Astrocyte (in vitro differentiated cells and primary cell): Measurements from ENCODE around the gene PADI6. TPM values are rescaled to one million over a fixed set of nuclear protein-coding genes. Genes with fewer than 3 reads are reported as not detected.

Experiments used
- DNase-seq: peaks from one replicate; pipeline ENCODE4 v3.0.0-alpha.2; 2010; ENCODE audit warnings: low read depth
- FAIRE-seq: peaks from 2 replicates; lab custom pipeline; 2011; peaks lifted over from hg19 to GRCh38; lab: Jason Lieb, UNC
- H2AFZ ChIP-seq: 2 replicates; pipeline ENCODE4 v1.6.0; 2012; ENCODE audit warnings: low read depth, low read length, inconsistent platforms
- H3K27ac ChIP-seq: 2 replicates; pipeline ENCODE4 v1.5.1; 2011; ENCODE audit warnings: low read depth, low read length, inconsistent platforms
- H3K27me3 ChIP-seq: 2 replicates; pipeline ENCODE4 v1.6.0; 2011; ENCODE audit warnings: low read length, inconsistent platforms; ENCODE audit not compliant: insufficient read depth
- H3K36me3 ChIP-seq: 2 replicates; pipeline ENCODE4 v1.5.1; 2011; ENCODE audit warnings: low read length, inconsistent platforms; ENCODE audit not compliant: insufficient read depth
- H3K4me1 ChIP-seq: 2 replicates; pipeline ENCODE4 v1.5.1; 2011; ENCODE audit warnings: low read length, inconsistent platforms; ENCODE audit not compliant: insufficient read depth
- H3K4me2 ChIP-seq: 2 replicates; pipeline ENCODE4 v1.6.0; 2012; ENCODE audit warnings: low read length, inconsistent platforms
- H3K4me3 ChIP-seq: 2 replicates; pipeline ENCODE4 v1.5.1; 2011; ENCODE audit warnings: low read depth, mild to moderate bottlenecking, low read length, inconsistent platforms; ENCODE audit not compliant: insufficient read depth
- H3K79me2 ChIP-seq: 2 replicates; pipeline ENCODE4 v1.6.0; 2012; ENCODE audit warnings: mild to moderate bottlenecking, low read length, inconsistent platforms; ENCODE audit not compliant: insufficient read depth
- H3K9ac ChIP-seq: 2 replicates; pipeline ENCODE4 v1.6.0; 2012; ENCODE audit warnings: mild to moderate bottlenecking, low read length, inconsistent platforms
- H3K9me3 ChIP-seq: 2 replicates; pipeline ENCODE4 v1.5.1; 2012; ENCODE audit warnings: low read depth, mild to moderate bottlenecking, low read length, inconsistent platforms; ENCODE audit not compliant: insufficient read depth
- H4K20me1 ChIP-seq: 2 replicates; pipeline ENCODE4 v1.6.0; 2012; ENCODE audit warnings: low read length, inconsistent platforms; ENCODE audit not compliant: insufficient read depth
- H3K27ac Mint-ChIP-seq: one replicate; pipeline ENCODE4 v1.8.0; 2021; ENCODE audit warnings: mild to moderate bottlenecking, mixed read lengths; ENCODE audit not compliant: unreplicated experiment
- H3K27me3 Mint-ChIP-seq: one replicate; pipeline ENCODE4 v1.8.0; 2021; ENCODE audit warnings: low read depth, mixed read lengths; ENCODE audit not compliant: unreplicated experiment
- H3K36me3 Mint-ChIP-seq: one replicate; pipeline ENCODE4 v1.8.0; 2021; ENCODE audit warnings: low read depth, mixed read lengths; ENCODE audit not compliant: unreplicated experiment
- H3K4me1 Mint-ChIP-seq: one replicate; pipeline ENCODE4 v1.8.0; 2021; ENCODE audit warnings: low read depth, mixed read lengths; ENCODE audit not compliant: unreplicated experiment
- H3K4me3 Mint-ChIP-seq: one replicate; pipeline ENCODE4 v1.8.0; 2021; ENCODE audit warnings: mild to moderate bottlenecking, moderate library complexity, mixed read lengths; ENCODE audit not compliant: unreplicated experiment
- H3K9me3 Mint-ChIP-seq: one replicate; pipeline ENCODE4 v1.8.0; 2021; ENCODE audit warnings: mild to moderate bottlenecking, mixed read lengths; ENCODE audit not compliant: unreplicated experiment
- CTCF ChIP-seq: IDR thresholded peaks from 2 replicates; pipeline ENCODE4 v1.5.1; 2011; ENCODE audit warnings: low read depth, mild to moderate bottlenecking, inconsistent platforms, low read length, moderate library complexity; ENCODE audit not compliant: insufficient read depth
- EZH2 ChIP-seq: IDR thresholded peaks from 2 replicates; pipeline ENCODE4 v1.6.1; 2012; ENCODE audit warnings: mild to moderate bottlenecking, low read length, inconsistent platforms; ENCODE audit not compliant: insufficient read depth
- total RNA-seq: library from RNA; stranded (reverse); gene quantifications from 2 replicates; pipeline ENCODE4 v1.2.1, GENCODE V29; 2021

The PADI6 gene
- total RNA-seq, 1 donor from 2014 or later: not detected

- Histone ChIP-seq H3K36me3 (peaks cover 12% of the 10 kb centered on the region), H3K27ac (peak overlapping the region; percentile 16), H3K4me2 (peak overlapping the region; percentile 91), H3K9ac (peak overlapping the region; percentile 91), H3K4me3 (peak overlapping the region; percentile 71), H3K27me3 (no peaks in the 10 kb centered on the region), H4K20me1 (peaks cover 52% of the 10 kb centered on the region), H3K9me3 (no peaks in the 10 kb centered on the region), H3K79me2 (peaks cover 64% of the 10 kb centered on the region), H2AFZ (peak overlapping the region; percentile 5), H3K4me1 (peaks cover 31% of the 10 kb centered on the region)
- peaks cover 3% of the 10 kb centered on the region for H3K36me3 Mint-ChIP-seq
- peak overlapping the region; percentile 66 for H3K27ac Mint-ChIP-seq
- H3K4me3 Mint-ChIP-seq: peak overlapping the region; percentile 83
- peaks cover 21% of the 10 kb centered on the region for H3K4me1 Mint-ChIP-seq
- DNase-seq (no peak), FAIRE-seq (no peak)
- H3K27me3 Mint-ChIP-seq: no peaks in the 10 kb centered on the region
- TF ChIP-seq CTCF (no peak), EZH2 (no peak)
- H3K9me3 Mint-ChIP-seq: no peaks in the 10 kb centered on the region
These were observed 65.2 kb downstream of the PADI6 start for GRCh38 chr1:17437260-17437579.

- TF ChIP-seq CTCF (no peak), EZH2 (no peak)
- H3K79me2 ChIP-seq: peaks cover 58% of the 10 kb centered on the region
- peaks cover 9% of the 10 kb centered on the region for H3K36me3 ChIP-seq
- Mint-ChIP-seq H3K4me3 (peak overlapping the region; percentile 83), H3K4me1 (peaks cover 22% of the 10 kb centered on the region), H3K27ac (no peak overlapping the region), H3K27me3 (no peaks in the 10 kb centered on the region), H3K36me3 (peaks cover 3% of the 10 kb centered on the region), H3K9me3 (no peaks in the 10 kb centered on the region)
- H3K27me3 ChIP-seq: no peaks in the 10 kb centered on the region
- FAIRE-seq: no peak
- H2AFZ ChIP-seq: peak overlapping the region; percentile 5
- peak overlapping the region; percentile 77 for H3K27ac ChIP-seq
- H3K4me3 ChIP-seq: peak overlapping the region; percentile 71
- H3K9ac ChIP-seq: peak overlapping the region; percentile 91
- H3K4me2 ChIP-seq: peak overlapping the region; percentile 91
- H4K20me1 ChIP-seq: peaks cover 46% of the 10 kb centered on the region
- no peaks in the 10 kb centered on the region for H3K9me3 ChIP-seq
- DNase-seq: no peak
- H3K4me1 ChIP-seq: peaks cover 31% of the 10 kb centered on the region
These were observed 65.8 kb downstream of the PADI6 start for GRCh38 chr1:17437580-17438317.
